ENCODE measurements around the gene VAT1L.

Gene VAT1L

DNA sequence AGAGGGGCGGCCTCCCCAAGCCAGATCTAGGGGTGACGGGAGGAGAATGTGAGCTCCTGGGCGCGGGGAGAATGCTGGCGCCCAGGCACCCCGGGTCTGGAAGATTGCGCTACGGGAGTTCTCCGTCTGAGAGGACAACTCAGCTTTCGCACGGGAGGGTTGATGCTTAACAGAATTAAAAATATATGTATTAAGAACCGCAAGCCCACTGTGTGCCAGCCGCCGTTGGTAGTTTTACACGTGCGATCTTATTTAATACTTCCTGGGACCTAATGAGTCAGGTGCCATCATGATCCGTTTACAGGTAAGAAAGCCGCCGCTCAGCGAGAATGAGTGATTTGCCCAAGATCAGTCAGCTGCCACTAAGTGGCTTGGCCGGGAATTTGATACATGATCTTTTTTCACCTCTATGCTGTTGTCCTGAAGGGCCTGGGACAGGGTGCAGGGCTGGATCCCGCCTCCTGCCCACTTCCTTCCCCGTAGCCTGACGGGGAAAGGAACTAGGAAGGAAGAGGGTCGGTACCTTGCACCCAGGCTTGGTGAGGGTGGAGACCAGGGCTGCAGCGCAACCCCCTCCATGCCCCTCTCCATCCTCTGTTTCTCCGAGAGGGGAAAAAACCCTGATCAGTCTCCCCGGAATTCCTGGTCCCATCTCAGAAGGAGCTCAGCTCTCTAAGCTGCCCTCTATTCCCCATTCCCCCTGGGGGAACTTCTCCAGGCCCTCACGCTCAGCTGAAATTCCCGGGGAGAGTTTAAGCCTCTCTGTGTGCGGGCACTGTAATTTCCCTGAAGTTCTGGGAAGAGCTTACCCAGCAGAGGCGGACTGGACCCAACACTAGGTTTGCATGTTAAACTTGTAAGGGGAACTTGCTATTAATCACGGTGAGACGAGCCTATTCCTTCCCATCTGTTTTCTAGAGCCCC lies 983 bp downstream of the VAT1L start:
- TF ChIP-seq EZH2 (IDR thresholded peaks at IDR 0.05; ENCODE audit: borderline replicate concordance, low read depth, low read length, severe bottlenecking) = no peak
- TF ChIP-seq CTCF (IDR thresholded peaks at IDR 0.05; ENCODE audit: borderline replicate concordance, extremely low read depth, low read length, poor library complexity, severe bottlenecking) = no peak
- H3K9ac ChIP-seq (ENCODE audit: low read depth, low read length) = no peak overlapping the region
- no peaks in the 10 kb centered on the region for H3K9me3 ChIP-seq (ENCODE audit: insufficient read depth, low read length, severe bottlenecking)
- H3K4me1 ChIP-seq (ENCODE audit: insufficient read depth, low read length) = no peaks in the 10 kb centered on the region
- H3K27ac ChIP-seq (ENCODE audit: low read length) = no peak overlapping the region
- H2AFZ ChIP-seq (ENCODE audit: low read depth, low read length) = no peak overlapping the region
- H4K20me1 ChIP-seq (ENCODE audit: insufficient read depth, low read length) = no peaks in the 10 kb centered on the region
- H3K27me3 ChIP-seq (ENCODE audit: insufficient read depth, low read length, poor library complexity) = no peaks in the 10 kb centered on the region
- H3K4me3 ChIP-seq (ENCODE audit: low read depth in 1 of 2, low read length in 2 of 2) = no peak overlapping the region
- H3K79me2 ChIP-seq (ENCODE audit: insufficient read depth, low read length) = no peaks in the 10 kb centered on the region
- no peaks in the 10 kb centered on the region for H3K36me3 ChIP-seq (ENCODE audit: insufficient read depth, low read length)
- no peak for ATAC-seq (ENCODE audit: insufficient read depth, low read depth)
- DNase-seq = no peak
- no peak overlapping the region for H3K4me2 ChIP-seq (ENCODE audit: insufficient read depth, low read length)

- Histone ChIP-seq H3K79me2 (ENCODE audit: insufficient read depth, low read length) (no peaks in the 10 kb centered on the region), H3K27me3 (ENCODE audit: insufficient read depth, low read length, poor library complexity) (no peaks in the 10 kb centered on the region), H2AFZ (ENCODE audit: low read depth, low read length) (no peak overlapping the region), H3K4me3 (ENCODE audit: low read depth in 1 of 2, low read length in 2 of 2) (no peak overlapping the region), H4K20me1 (ENCODE audit: insufficient read depth, low read length) (no peaks in the 10 kb centered on the region), H3K27ac (ENCODE audit: low read length) (no peak overlapping the region), H3K4me2 (ENCODE audit: insufficient read depth, low read length) (no peak overlapping the region), H3K9me3 (ENCODE audit: insufficient read depth, low read length, severe bottlenecking) (no peaks in the 10 kb centered on the region), H3K4me1 (ENCODE audit: insufficient read depth, low read length) (no peaks in the 10 kb centered on the region), H3K9ac (ENCODE audit: low read depth, low read length) (no peak overlapping the region), H3K36me3 (ENCODE audit: insufficient read depth, low read length) (no peaks in the 10 kb centered on the region)
- TF ChIP-seq CTCF (IDR thresholded peaks at IDR 0.05; ENCODE audit: borderline replicate concordance, extremely low read depth, low read length, poor library complexity, severe bottlenecking) (no peak), EZH2 (IDR thresholded peaks at IDR 0.05; ENCODE audit: borderline replicate concordance, low read depth, low read length, severe bottlenecking) (no peak)
- ATAC-seq (ENCODE audit: insufficient read depth, low read depth) = no peak
- no peak for DNase-seq
Observed at GRCh38 chr16:77790009-77790372, 1.6 kb downstream of the VAT1L start.

DNA sequence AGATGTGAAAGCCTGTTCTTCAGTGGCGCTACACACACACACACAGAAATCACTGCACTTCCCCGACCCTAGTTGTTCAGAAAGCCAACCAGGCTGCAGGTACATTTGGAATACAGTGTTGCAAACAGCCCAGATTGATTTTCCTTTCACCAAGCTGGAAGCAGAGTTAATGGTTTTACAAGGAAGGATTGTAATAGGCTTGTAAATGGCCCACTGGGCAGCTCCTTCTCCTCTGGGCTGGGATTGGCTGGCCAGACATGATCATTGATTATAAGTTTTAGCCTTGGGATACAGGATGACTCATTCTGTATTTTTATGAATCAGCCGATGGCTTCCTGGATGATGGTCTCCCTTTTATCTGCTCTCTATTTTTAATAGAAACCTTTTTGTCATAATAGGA lies 2.5 kb downstream of the VAT1L start:
- Histone ChIP-seq H3K9ac (ENCODE audit: low read depth, low read length) (no peak overlapping the region), H3K79me2 (ENCODE audit: insufficient read depth, low read length) (no peaks in the 10 kb centered on the region), H3K9me3 (ENCODE audit: insufficient read depth, low read length, severe bottlenecking) (no peaks in the 10 kb centered on the region), H3K4me3 (ENCODE audit: low read depth in 1 of 2, low read length in 2 of 2) (no peak overlapping the region), H3K36me3 (ENCODE audit: insufficient read depth, low read length) (no peaks in the 10 kb centered on the region), H4K20me1 (ENCODE audit: insufficient read depth, low read length) (no peaks in the 10 kb centered on the region), H3K27ac (ENCODE audit: low read length) (no peak overlapping the region), H3K4me2 (ENCODE audit: insufficient read depth, low read length) (no peak overlapping the region), H2AFZ (ENCODE audit: low read depth, low read length) (no peak overlapping the region), H3K27me3 (ENCODE audit: insufficient read depth, low read length, poor library complexity) (no peaks in the 10 kb centered on the region), H3K4me1 (ENCODE audit: insufficient read depth, low read length) (no peaks in the 10 kb centered on the region)
- no peak for ATAC-seq (ENCODE audit: insufficient read depth, low read depth)
- no peak for TF ChIP-seq CTCF (IDR thresholded peaks at IDR 0.05; ENCODE audit: borderline replicate concordance, extremely low read depth, low read length, poor library complexity, severe bottlenecking)
- no peak for TF ChIP-seq EZH2 (IDR thresholded peaks at IDR 0.05; ENCODE audit: borderline replicate concordance, low read depth, low read length, severe bottlenecking)
- DNase-seq = no peak
